Type B pancreatic cell (in vitro differentiated cells): Measurements from ENCODE around the gene NFIX. TPM values are rescaled to one million over a fixed set of nuclear protein-coding genes. Genes with fewer than 3 reads are reported as not detected.

Experiments
- DNase-seq: peaks from one replicate; pipeline ENCODE4 v3.0.0; 2021; ENCODE audit warnings: mixed read lengths; ENCODE audit not compliant: unreplicated experiment; ENCODE audit errors: extremely low spot score
- H3K27ac Mint-ChIP-seq: 2 replicates; pipeline ENCODE4 v1.8.0; 2021; ENCODE audit warnings: mild to moderate bottlenecking, mixed read lengths
- H3K27me3 Mint-ChIP-seq: 2 replicates; pipeline ENCODE4 v1.8.0; 2021; ENCODE audit warnings: mixed read lengths
- H3K36me3 Mint-ChIP-seq: 2 replicates; pipeline ENCODE4 v1.8.0; 2021; ENCODE audit warnings: mixed read lengths
- H3K4me1 Mint-ChIP-seq: one replicate; pipeline ENCODE4 v1.8.0; 2021; ENCODE audit warnings: mixed read lengths; ENCODE audit not compliant: unreplicated experiment
- H3K4me3 Mint-ChIP-seq: 2 replicates; pipeline ENCODE4 v1.8.0; 2021; ENCODE audit warnings: mild to moderate bottlenecking, mixed read lengths
- H3K9me3 Mint-ChIP-seq: 2 replicates; pipeline ENCODE4 v1.8.0; 2021; ENCODE audit warnings: mixed read lengths
- CTCF ChIP-seq: fragments of 200-600 bp; sonication (generic); conservative IDR thresholded peaks from 2 replicates; pipeline ENCODE4 v1.5.0; 2021; ENCODE audit warnings: antibody characterized with exemption, mild to moderate bottlenecking
- total RNA-seq: library from RNA; stranded (reverse); gene quantifications from 2 replicates; pipeline ENCODE4 v1.2.1, GENCODE V29; 2021; ENCODE audit warnings: low replicate concordance

NFIX gene
- total RNA-seq, 1 donor from 2014 or later, result 12.4 TPM

DNA sequence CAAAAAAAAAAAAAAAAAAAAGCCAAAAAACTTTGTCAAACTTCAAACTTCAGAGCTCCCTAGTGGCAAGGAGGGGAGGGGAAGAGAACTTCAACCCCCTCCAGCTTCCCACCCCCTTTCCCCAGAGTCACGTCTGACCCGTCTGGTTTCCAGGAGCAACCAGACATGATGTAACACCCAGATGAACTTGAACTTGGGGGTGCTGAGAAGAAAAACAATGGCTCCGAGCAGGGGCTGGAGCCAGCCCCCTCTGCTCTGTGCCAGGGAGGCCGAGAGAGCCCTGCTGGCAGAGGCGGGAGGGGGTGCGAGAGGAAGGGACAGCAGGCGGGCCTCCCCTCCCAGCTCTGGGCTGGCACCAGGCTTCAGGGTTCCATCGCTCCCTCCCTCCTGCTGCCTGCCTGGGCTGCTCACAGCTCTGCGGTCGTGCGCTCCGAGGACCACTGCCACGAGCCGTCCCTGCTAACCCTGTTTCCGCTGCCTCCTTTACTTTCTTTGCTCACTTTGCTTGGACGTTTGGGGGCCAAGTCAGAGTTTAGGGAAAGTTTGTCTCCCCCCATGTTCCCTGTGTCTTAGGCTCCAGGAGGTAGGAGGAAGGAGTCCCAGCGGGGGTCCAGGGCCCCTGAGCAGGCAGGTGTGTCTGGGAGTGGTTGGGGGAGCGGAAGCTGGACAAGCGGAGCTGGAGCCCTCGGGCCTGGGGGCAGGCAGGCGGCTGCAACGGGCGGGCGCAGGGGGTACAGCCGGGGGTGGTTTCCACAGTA, 96.3 kb downstream of the NFIX start:
- Mint-ChIP-seq H3K4me1 (peaks cover 5% of the 10 kb centered on the region), H3K27me3 (peaks cover 65% of the 10 kb centered on the region), H3K9me3 (no peaks in the 10 kb centered on the region), H3K4me3 (no peak overlapping the region), H3K27ac (no peak overlapping the region), H3K36me3 (no peaks in the 10 kb centered on the region)
- no peak for TF ChIP-seq CTCF
- DNase-seq, result no peak

- Mint-ChIP-seq H3K4me3 (no peak overlapping the region), H3K4me1 (peaks cover 5% of the 10 kb centered on the region), H3K27me3 (peaks cover 65% of the 10 kb centered on the region), H3K27ac (no peak overlapping the region), H3K36me3 (no peaks in the 10 kb centered on the region), H3K9me3 (no peaks in the 10 kb centered on the region)
- no peak for DNase-seq
- TF ChIP-seq CTCF, result no peak
Measured at GRCh38 chr19:13092158-13092543, 96.9 kb downstream of the NFIX start.

- H3K4me3 Mint-ChIP-seq, result no peak overlapping the region
- peaks cover 5% of the 10 kb centered on the region for H3K4me1 Mint-ChIP-seq
- no peak for TF ChIP-seq CTCF
- DNase-seq, result no peak
- H3K27me3 Mint-ChIP-seq, result peaks cover 68% of the 10 kb centered on the region
- H3K9me3 Mint-ChIP-seq, result no peaks in the 10 kb centered on the region
- H3K27ac Mint-ChIP-seq, result no peak overlapping the region
- no peaks in the 10 kb centered on the region for H3K36me3 Mint-ChIP-seq
Measured at GRCh38 chr19:13092606-13093235, 97.4 kb downstream of the NFIX start.

GRCh38 chr19:13093407-13094105, 98.3 kb downstream of the NFIX start:
- peak; percentile 98 for TF ChIP-seq CTCF
- Mint-ChIP-seq H3K27me3 (peaks cover 70% of the 10 kb centered on the region), H3K27ac (no peak overlapping the region), H3K4me3 (no peak overlapping the region), H3K9me3 (no peaks in the 10 kb centered on the region), H3K36me3 (no peaks in the 10 kb centered on the region), H3K4me1 (peaks cover 8% of the 10 kb centered on the region)
- DNase-seq, result no peak

DNA sequence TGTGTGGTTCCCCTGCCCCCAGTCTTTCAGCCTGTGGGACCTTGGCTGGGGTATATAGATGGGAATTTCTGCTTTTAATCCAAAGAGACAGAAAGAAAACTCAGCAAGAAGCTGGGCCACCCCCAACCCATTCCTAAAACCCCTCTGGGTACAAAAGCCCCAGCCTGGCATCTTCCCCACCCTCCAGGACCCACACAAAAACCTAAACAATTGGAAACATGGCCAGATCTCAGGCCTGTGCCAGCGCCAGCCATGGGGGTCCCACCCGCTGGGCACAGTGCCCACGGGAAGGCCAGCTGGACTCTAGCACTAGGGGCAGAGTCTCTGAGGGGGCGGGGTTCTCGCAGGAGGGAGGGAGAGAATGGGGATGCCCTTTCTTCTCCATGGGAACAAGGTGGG, 98.8 kb downstream of the NFIX start:
- DNase-seq, result no peak
- Mint-ChIP-seq H3K9me3 (no peaks in the 10 kb centered on the region), H3K27ac (no peak overlapping the region), H3K4me1 (peaks cover 9% of the 10 kb centered on the region), H3K4me3 (no peak overlapping the region), H3K36me3 (no peaks in the 10 kb centered on the region), H3K27me3 (peaks cover 70% of the 10 kb centered on the region)
- TF ChIP-seq CTCF, result no peak
